D721Med (cell line): ENCODE data around the gene NAA11.

Source experiments
- DNase-seq: peaks from one replicate; pipeline ENCODE4 v3.0.0; 2011; ENCODE audit warnings: low spot score; ENCODE audit not compliant: insufficient read length
- FAIRE-seq: peaks from 2 replicates; lab custom pipeline; 2011; peaks lifted over from hg19 to GRCh38; lab: Jason Lieb, UNC
- TF ChIP-seq, protein P1 (sequence below): IDR thresholded peaks from 2 replicates; pipeline ENCODE4 v1.5.1; 2012; ENCODE audit warnings: mild to moderate bottlenecking, control low read depth; ENCODE audit not compliant: insufficient read depth; ENCODE audit errors: missing control alignments

The NAA11 gene

DNA sequence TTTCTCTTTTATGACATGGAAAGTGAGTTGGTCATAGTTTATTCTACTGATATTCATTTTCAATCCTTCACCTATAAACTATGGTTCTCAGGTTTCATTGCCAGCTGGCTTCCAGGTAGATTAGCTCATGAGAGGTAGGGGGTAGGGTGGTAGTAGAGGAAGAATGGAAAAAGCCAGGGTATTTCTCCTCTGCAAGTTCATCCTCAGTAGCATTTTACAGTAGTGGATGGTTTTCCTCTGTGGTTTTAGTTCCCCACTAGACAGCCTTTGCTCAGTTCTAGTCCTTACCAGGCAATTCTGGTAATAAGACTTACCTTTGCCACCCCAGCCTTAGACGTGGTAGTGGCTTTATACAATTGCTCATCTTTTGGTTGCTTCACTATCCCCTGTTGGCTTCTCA is 8.9 kb upstream of the NAA11 start:
- no peak for FAIRE-seq
- TF ChIP-seq, protein P1, sequence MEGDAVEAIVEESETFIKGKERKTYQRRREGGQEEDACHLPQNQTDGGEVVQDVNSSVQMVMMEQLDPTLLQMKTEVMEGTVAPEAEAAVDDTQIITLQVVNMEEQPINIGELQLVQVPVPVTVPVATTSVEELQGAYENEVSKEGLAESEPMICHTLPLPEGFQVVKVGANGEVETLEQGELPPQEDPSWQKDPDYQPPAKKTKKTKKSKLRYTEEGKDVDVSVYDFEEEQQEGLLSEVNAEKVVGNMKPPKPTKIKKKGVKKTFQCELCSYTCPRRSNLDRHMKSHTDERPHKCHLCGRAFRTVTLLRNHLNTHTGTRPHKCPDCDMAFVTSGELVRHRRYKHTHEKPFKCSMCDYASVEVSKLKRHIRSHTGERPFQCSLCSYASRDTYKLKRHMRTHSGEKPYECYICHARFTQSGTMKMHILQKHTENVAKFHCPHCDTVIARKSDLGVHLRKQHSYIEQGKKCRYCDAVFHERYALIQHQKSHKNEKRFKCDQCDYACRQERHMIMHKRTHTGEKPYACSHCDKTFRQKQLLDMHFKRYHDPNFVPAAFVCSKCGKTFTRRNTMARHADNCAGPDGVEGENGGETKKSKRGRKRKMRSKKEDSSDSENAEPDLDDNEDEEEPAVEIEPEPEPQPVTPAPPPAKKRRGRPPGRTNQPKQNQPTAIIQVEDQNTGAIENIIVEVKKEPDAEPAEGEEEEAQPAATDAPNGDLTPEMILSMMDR, result no peak
- no peak for DNase-seq

DNA sequence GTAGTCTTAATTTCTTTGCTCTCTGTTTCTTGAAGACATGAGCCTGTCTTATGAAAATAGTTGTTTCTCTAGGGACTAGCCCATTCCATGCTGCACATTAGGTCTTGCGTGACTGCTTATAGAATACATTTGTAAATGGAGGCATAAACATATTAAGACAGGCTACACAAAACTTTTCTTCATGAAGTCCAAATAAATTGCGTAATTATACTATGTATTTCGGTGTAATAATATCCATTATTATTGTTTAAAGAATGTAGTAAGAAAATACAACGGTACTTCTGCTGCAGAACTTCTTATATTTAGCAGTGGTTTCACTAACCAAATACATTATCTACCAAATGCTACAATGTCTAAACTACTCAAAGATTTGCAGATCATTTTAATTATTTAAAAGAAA is 8.5 kb upstream of the NAA11 start:
- FAIRE-seq, result no peak
- TF ChIP-seq, protein P1, result no peak
- no peak for DNase-seq

DNA sequence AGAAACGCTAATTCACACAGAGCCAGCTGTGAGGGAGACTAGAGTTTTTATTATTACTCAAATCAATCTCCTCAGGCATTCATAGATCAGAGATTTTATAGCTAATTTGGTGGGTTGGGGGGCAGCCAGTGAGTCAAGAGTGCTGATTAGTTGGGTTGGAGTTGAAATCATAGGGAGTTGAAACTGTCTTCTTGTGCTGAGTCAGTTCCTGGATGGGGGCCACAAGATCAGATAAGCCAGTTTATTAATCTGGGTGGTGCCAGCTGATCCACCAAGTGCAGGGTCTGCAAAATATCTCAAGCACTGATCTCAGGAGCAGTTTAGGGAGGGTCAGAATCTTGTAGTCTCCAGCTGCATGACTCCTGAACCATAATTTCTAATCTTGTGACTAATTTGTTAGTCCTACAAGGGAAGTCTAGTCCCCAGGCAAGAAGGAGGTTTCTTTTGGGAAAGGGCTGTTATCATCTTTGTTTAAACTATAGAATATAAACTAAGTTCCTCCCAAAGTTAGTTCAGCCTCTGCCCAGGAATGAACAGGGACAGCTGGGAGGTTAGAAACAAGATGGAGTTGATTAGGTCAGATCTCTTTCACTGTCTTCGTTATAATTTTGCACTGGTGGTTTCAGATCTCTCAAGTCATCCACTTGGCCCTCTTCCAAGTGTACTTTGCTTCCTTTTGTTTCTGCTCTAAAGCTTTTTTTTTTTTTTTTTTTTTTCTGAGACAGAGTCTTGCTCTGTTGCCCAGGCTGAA is 5.4 kb upstream of the NAA11 start:
- DNase-seq (no peak), FAIRE-seq (no peak)
- TF ChIP-seq, protein P1, result no peak

DNA sequence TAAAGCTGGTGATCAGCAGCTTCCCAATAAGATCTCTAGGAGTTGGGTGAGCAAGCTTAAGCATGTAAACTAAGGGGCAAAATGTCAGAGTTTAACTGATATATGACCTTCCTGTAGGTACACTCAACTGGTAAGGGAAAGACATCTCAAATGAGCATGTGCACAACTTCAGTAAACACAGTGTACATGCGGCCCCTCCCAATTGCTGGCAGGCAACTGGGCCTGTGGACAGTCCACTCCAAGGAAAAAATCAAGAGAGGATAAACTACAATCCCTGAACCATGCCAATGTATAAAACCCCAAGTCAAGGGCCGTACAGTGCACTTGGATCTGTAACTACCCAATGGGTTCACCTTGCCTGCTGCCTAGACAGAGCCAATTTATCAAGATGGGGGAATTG is 4.9 kb upstream of the NAA11 start:
- FAIRE-seq, result no peak
- TF ChIP-seq, protein P1, result no peak
- no peak for DNase-seq

DNA sequence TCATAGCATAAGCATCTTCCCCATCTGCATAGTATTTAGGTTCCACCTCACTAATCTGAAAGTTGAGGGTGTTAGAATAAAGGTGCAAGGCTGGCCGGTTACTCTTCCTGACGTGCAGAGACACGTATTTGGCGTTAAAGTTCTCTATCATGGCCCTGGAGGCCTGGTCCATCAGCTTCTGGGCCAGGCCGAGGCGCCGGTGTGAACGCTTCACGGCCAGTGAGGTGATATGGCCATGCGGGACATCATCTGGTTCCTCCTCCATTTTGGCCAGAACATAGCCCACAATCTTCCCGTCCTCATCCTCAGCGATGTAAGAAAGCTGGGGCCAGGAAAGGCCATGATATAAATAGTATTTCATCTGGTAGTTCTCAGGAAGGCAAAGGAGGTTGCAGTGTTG is 425 bp downstream of the NAA11 start:
- TF ChIP-seq, protein P1, result no peak
- no peak for FAIRE-seq
- DNase-seq, result no peak

DNA sequence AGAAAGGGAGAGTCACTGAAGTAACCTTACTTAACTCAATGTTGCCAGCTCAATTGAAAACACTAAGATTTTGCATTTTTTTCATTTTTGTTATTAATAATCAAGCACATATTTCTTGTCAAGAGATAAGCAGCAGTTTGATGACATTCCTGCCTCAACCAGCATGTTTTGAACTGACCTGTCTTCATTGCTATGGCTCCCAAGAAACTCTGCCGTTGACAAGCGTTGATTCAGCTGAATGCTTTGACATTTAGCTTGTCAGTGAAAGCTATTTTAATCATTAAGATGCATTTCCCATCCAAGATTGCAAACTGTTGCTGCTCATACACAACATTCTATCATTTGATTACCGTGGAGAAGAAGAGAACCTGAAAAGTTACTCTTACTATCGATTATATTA is 5.9 kb downstream of the NAA11 start:
- TF ChIP-seq, protein P1, result no peak
- FAIRE-seq, result no peak
- no peak for DNase-seq

DNA sequence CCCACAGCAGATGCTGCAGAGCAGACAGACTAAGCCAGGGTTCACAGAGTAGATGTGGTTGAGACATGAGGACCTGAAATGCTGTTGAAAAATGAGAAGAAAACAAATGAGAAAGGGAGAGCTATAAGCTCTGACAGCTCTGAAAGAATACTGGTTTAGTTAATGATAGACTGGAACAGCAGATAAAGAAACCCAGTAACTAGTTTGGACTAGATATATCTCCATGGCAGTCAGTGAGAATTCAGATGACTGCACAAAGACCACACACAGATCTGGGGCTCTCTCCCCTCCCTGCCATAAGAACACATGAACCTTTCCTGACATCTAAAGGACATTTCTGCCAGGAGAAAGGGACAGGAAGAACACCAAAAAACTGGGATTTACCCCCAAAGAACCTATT is 8.2 kb downstream of the NAA11 start:
- TF ChIP-seq, protein P1, result no peak
- DNase-seq (no peak), FAIRE-seq (no peak)
